Measurements from ENCODE around the gene CDH23. TPM values are rescaled to one million over a fixed set of nuclear protein-coding genes. Genes with fewer than 3 reads are reported as not detected.

Gene CDH23
- total RNA-seq, 2 experiments from 2014 or later: 4.6 to 5.2 TPM

DNA sequence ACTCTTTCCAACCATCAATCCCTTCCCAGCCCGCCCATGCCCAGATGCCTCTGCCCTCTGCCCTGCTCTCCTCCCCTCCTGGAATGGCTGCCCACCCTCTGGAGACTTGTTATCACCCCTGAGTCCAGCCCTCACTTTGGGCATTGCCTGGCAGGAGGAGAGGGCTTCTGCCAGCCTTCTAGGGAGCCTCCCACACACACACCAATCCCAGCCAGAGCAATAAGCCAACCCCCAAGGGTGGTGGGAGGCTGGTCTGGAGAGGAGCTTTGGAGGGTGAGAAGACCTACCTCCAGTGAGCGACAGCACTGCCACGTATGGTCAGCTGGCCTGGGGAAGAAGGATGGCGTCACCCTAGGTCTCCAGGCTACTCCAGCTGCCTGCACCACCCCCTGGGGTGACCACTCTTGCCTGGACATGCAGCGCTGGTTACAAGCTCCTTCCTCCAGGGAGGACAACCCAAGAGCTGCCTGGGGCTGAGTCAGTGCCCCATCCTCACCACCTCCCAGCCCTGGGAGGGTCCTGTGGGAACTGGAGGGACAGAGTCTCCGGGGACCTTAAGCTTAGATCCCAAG is 314.4 kb downstream of the CDH23 start:
- TF ChIP-seq CTCF (IDR thresholded peaks at IDR 0.05): no peak

GRCh38 chr10:71712170-71712569 is 315.4 kb downstream of the CDH23 start:
- H3K36me3 Mint-ChIP-seq (ENCODE audit: low read depth): no peaks in the 10 kb centered on the region
- H3K4me3 ChIP-seq (ENCODE audit: low read length): no peak overlapping the region
- CTCF ChIA-PET: interaction anchor here (1.6 to 2.4 kb wide), 2 partner anchors 15 to 37 kb away, joined by 4 to 9 read pairs; no protein-coding TSS in a partner anchor

More for the DNA sequence above, 314.4 kb downstream of the CDH23 start:
- no peak for DNase-seq
- intact Hi-C loops (cut with DNase I, micrococcal nuclease): loop anchor here (5.0 kb wide), 2 partner anchors 61 to 394 kb away; partner anchors contain the start of genes SLC29A3 (in 1 of the 2) and VSIR (in 1 of the 2)
- Mint-ChIP-seq H3K36me3 (ENCODE audit: low read depth) (no peaks in the 10 kb centered on the region), H3K4me3 (no peak overlapping the region), H3K9me3 (no peaks in the 10 kb centered on the region), H3K27ac (peak overlapping the region; percentile 98), H3K27me3 (no peaks in the 10 kb centered on the region), H3K4me1 (ENCODE audit: low read depth) (peaks cover 77% of the 10 kb centered on the region)
- no peak overlapping the region for H3K27ac ChIP-seq (ENCODE audit: low read depth in 1 of 2, low read length in 2 of 2)
- H3K4me3 ChIP-seq (ENCODE audit: low read length): no peak overlapping the region
- H3K36me3 ChIP-seq (ENCODE audit: insufficient read depth, low read length): no peaks in the 10 kb centered on the region
- H3K9me3 ChIP-seq (ENCODE audit: control insufficient read depth in 1 of 2, insufficient read depth in 1 of 2, low read length in 2 of 2): no peaks in the 10 kb centered on the region
- peaks cover 77% of the 10 kb centered on the region for H3K4me1 ChIP-seq (ENCODE audit: insufficient read depth, low read length)
- no peak for ATAC-seq (ENCODE audit: poor library complexity)
- CTCF ChIA-PET: interaction anchor here (0.8 to 2.4 kb wide), 3 partner anchors 14 to 392 kb away, joined by 3 to 9 read pairs (median 3); partner anchors contain the start of gene SLC29A3
- H3K27me3 ChIP-seq (ENCODE audit: control insufficient read depth in 1 of 2, insufficient read depth in 2 of 2, low read length in 2 of 2): no peaks in the 10 kb centered on the region
- POLR2A ChIA-PET: interaction anchor here (1.0 to 6.1 kb wide), 5 partner anchors 16 to 314 kb away, joined by 3 to 39 read pairs (median 6); partner anchors contain the start of gene VSIR

More at GRCh38 chr10:71712170-71712569, 315.4 kb downstream of the CDH23 start:
- no peaks in the 10 kb centered on the region for H3K9me3 ChIP-seq (ENCODE audit: control insufficient read depth in 1 of 2, insufficient read depth in 1 of 2, low read length in 2 of 2)
- Mint-ChIP-seq H3K4me3 (no peak overlapping the region), H3K27me3 (no peaks in the 10 kb centered on the region), H3K9me3 (no peaks in the 10 kb centered on the region), H3K27ac (peak overlapping the region; percentile 98), H3K4me1 (ENCODE audit: low read depth) (peaks cover 81% of the 10 kb centered on the region)
- intact Hi-C loops (cut with DNase I, micrococcal nuclease): loop anchor here (5.0 kb wide), 2 partner anchors 60 to 395 kb away; partner anchors contain the start of genes SLC29A3 (in 1 of the 2) and VSIR (in 1 of the 2)
- no peak for TF ChIP-seq CTCF (IDR thresholded peaks at IDR 0.05)
- ATAC-seq (ENCODE audit: poor library complexity) (no peak), DNase-seq (no peak)
- no peaks in the 10 kb centered on the region for H3K36me3 ChIP-seq (ENCODE audit: insufficient read depth, low read length)
- POLR2A ChIA-PET: interaction anchor here (1.0 to 6.1 kb wide), 8 partner anchors 15 to 315 kb away, joined by 3 to 39 read pairs (median 6); partner anchors contain the start of gene VSIR
- H3K27me3 ChIP-seq (ENCODE audit: control insufficient read depth in 1 of 2, insufficient read depth in 2 of 2, low read length in 2 of 2): no peaks in the 10 kb centered on the region
- H3K4me1 ChIP-seq (ENCODE audit: insufficient read depth, low read length): peaks cover 85% of the 10 kb centered on the region
- peak overlapping the region in 1 of 2 donors; percentile 90 for H3K27ac ChIP-seq (ENCODE audit: low read depth in 1 of 2, low read length in 2 of 2)
